ENCODE data around the gene SMC4. TPM values are rescaled to one million over a fixed set of nuclear protein-coding genes. Genes with fewer than 3 reads are reported as not detected.

SMC4 gene
- total and polyA plus RNA-seq, 2 of the 13 experiments (the other 11 are each of a cell fraction or from before 2014, with no cell fraction given) = 19.2 to 74.3 TPM

DNA sequence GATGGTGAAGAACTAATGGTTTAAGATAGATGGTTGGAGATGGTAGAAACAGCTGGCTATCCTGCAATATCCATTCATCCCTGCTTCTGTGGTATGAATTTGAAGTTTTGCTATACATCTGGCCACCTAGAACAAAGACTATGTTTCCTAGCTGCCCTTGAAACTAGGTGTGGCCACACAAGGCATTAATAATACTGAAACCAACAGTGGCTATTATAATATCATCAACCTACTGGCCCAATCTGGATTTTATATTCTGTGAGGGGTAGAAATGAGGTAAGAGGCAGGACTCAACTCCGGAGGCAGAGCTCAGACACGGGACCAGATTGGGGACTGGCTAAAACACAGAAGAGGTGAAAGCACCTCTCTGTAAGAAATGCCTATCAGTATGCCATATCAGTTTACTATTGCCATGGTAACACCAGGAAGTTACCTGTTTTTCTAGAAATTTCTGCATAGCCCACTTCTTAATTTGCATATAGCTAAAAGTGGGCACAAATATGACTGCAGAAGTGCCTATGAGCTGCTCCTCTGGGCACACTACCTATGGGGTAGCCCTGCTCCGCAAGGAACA, 8.8 kb upstream of the SMC4 start:
- POLR2A ChIA-PET = no interaction called here
- H3K9ac ChIP-seq (ENCODE audit: insufficient read depth, low read depth, low read length) = no peak overlapping the region
- 98% methylated on average over 3 of the region's 3 CpGs for WGBS (ENCODE audit: low lambda C conversion rate)

More for the DNA sequence above, 8.8 kb upstream of the SMC4 start:
- DNase-seq (ENCODE audit: low spot score) = no peak
- intact Hi-C loops (cut with micrococcal nuclease; ENCODE audit: unreplicated experiment) = no loop called here
- TF ChIP-seq KDM6A (CRISPR knock-in tag; IDR thresholded peaks at IDR 0.05; ENCODE audit: low read depth) (no peak), MAFK (conservative IDR thresholded peaks at IDR 0.05 in 1 of 2, IDR thresholded peaks at IDR 0.05 in 1 of 2; ENCODE audit: low read length in 2 of 2) (no peak), ZNF75D (CRISPR knock-in tag; IDR thresholded peaks at IDR 0.05; ENCODE audit: borderline replicate concordance) (no peak), ZNF720 (CRISPR knock-in tag; IDR thresholded peaks at IDR 0.05) (no peak), ZNF383 (CRISPR knock-in tag; IDR thresholded peaks at IDR 0.05; ENCODE audit: borderline replicate concordance) (no peak), AGO1 (IDR thresholded peaks at IDR 0.05; ENCODE audit: low read depth, low read length, poor library complexity, severe bottlenecking) (no peak), WIZ (CRISPR knock-in tag; IDR thresholded peaks at IDR 0.05) (no peak), GABPB1 (CRISPR knock-in tag; IDR thresholded peaks at IDR 0.05) (no peak)
- TF ChIP-seq, protein P1, sequence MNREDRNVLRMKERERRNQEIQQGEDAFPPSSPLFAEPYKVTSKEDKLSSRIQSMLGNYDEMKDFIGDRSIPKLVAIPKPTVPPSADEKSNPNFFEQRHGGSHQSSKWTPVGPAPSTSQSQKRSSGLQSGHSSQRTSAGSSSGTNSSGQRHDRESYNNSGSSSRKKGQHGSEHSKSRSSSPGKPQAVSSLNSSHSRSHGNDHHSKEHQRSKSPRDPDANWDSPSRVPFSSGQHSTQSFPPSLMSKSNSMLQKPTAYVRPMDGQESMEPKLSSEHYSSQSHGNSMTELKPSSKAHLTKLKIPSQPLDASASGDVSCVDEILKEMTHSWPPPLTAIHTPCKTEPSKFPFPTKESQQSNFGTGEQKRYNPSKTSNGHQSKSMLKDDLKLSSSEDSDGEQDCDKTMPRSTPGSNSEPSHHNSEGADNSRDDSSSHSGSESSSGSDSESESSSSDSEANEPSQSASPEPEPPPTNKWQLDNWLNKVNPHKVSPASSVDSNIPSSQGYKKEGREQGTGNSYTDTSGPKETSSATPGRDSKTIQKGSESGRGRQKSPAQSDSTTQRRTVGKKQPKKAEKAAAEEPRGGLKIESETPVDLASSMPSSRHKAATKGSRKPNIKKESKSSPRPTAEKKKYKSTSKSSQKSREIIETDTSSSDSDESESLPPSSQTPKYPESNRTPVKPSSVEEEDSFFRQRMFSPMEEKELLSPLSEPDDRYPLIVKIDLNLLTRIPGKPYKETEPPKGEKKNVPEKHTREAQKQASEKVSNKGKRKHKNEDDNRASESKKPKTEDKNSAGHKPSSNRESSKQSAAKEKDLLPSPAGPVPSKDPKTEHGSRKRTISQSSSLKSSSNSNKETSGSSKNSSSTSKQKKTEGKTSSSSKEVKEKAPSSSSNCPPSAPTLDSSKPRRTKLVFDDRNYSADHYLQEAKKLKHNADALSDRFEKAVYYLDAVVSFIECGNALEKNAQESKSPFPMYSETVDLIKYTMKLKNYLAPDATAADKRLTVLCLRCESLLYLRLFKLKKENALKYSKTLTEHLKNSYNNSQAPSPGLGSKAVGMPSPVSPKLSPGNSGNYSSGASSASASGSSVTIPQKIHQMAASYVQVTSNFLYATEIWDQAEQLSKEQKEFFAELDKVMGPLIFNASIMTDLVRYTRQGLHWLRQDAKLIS (CRISPR knock-in tag; IDR thresholded peaks at IDR 0.05) = no peak
- TF ChIP-seq, protein P2, sequence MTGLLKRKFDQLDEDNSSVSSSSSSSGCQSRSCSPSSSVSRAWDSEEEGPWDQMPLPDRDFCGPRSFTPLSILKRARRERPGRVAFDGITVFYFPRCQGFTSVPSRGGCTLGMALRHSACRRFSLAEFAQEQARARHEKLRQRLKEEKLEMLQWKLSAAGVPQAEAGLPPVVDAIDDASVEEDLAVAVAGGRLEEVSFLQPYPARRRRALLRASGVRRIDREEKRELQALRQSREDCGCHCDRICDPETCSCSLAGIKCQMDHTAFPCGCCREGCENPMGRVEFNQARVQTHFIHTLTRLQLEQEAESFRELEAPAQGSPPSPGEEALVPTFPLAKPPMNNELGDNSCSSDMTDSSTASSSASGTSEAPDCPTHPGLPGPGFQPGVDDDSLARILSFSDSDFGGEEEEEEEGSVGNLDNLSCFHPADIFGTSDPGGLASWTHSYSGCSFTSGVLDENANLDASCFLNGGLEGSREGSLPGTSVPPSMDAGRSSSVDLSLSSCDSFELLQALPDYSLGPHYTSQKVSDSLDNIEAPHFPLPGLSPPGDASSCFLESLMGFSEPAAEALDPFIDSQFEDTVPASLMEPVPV (CRISPR knock-in tag; IDR thresholded peaks at IDR 0.05) = no peak
- FAIRE-seq = no peak
- no peak overlapping the region for H3K4me2 ChIP-seq (ENCODE audit: low read depth, low read length)
- in situ Hi-C loops (cut with HindIII; ENCODE audit: extremely low pct_ligation_motif_present, low pct_unique_long_range_greater_than_20kb) = no loop called here
- no peak overlapping the region for H2AFZ ChIP-seq (ENCODE audit: low read length)
- ATAC-seq = no peak
- H3K27me3 ChIP-seq (ENCODE audit: control insufficient read depth in 1 of 2, insufficient read depth in 2 of 2, low read length in 2 of 2) = no peaks in the 10 kb centered on the region
- H4K20me1 ChIP-seq (ENCODE audit: insufficient read depth, low read length) = no peaks in the 10 kb centered on the region
- no peaks in the 10 kb centered on the region for H3K4me1 ChIP-seq (ENCODE audit: insufficient read depth, low read length)
- H3K36me3 ChIP-seq (replicated peaks in 1 of 2; ENCODE audit: control insufficient read depth in 1 of 2, insufficient read depth in 2 of 2, low read length in 2 of 2) = no peaks in the 10 kb centered on the region
- peaks cover 2% of the 10 kb centered on the region for H3K79me2 ChIP-seq (ENCODE audit: insufficient read depth, low read length)
- no peak overlapping the region for H3K27ac ChIP-seq (ENCODE audit: extremely low read length, insufficient read depth, low read length)
- CTCF ChIA-PET (ENCODE audit: low intra/inter-chr PET ratio, low total read pairs) = no interaction called here
- no peak overlapping the region for H3K4me3 ChIP-seq (replicated peaks in 1 of 3; ENCODE audit: insufficient read depth in 1 of 3, low read depth in 2 of 3, low read length in 3 of 3)
- BruUV-seq (replicated peaks) = no TSS peak
- H3K9me3 ChIP-seq (ENCODE audit: low read length) = no peaks in the 10 kb centered on the region
